IMR-90 (cell line): ENCODE results near the gene TUBG2. TPM values are rescaled to one million over a fixed set of nuclear protein-coding genes. Genes with fewer than 3 reads are reported as not detected.

Source experiments
- ATAC-seq: fragments of 200-7000 bp; cut with Tn5 transposase; 2 replicates; pipeline ENCODE4 v1.9.1; 2020; ENCODE audit warnings: low read depth, mild to moderate bottlenecking, moderate library complexity
- BruUV-seq: library from RNA; stranded (reverse); fragments of 400-500 nt; replicated peaks from 2 replicates; lab custom pipeline; 2021; lab: Mats Ljungman, UMichigan
- CTCF ChIA-PET: fragments of 300-600 bp; formaldehyde crosslinking; extraction: SDS; loops from one replicate; lab custom pipeline; 2021; ENCODE audit warnings: antibody characterized with exemption; lab: Yijun Ruan, JAX
- POLR2A ChIA-PET: fragments of 300-600 bp; sonication (Branson Sonifier 250); formaldehyde crosslinking; loops from one replicate; lab custom pipeline; 2022; ENCODE audit warnings: antibody characterized with exemption; ENCODE audit not compliant: unreplicated experiment; lab: Charles Lee
- DNase-seq: peaks from one replicate; pipeline ENCODE4 v3.0.0; 2013
- H2AFZ ChIP-seq: replicated peaks from 2 replicates; pipeline ENCODE3; 2013; ENCODE audit warnings: low read length, mild to moderate bottlenecking; ENCODE audit not compliant: poor library complexity
- H2AK5ac ChIP-seq: 2 replicates; pipeline ENCODE4 v1.6.1; 2013; ENCODE audit warnings: low read depth, low read length, inconsistent platforms
- H2AK9ac ChIP-seq: replicated peaks from 2 replicates; pipeline ENCODE3; 2013; ENCODE audit warnings: mild to moderate bottlenecking, low read depth, low read length, moderate library complexity; ENCODE audit not compliant: poor library complexity
- H2BK120ac ChIP-seq: 2 replicates; pipeline ENCODE4 v1.6.1; 2013; ENCODE audit warnings: low read depth, low read length, inconsistent platforms
- H2BK15ac ChIP-seq: 3 replicates; pipeline ENCODE4 v1.6.1; 2013; ENCODE audit warnings: low read depth, low read length, inconsistent platforms
- H2BK20ac ChIP-seq: 2 replicates; pipeline ENCODE4 v1.6.1; 2013; ENCODE audit warnings: low read depth, mild to moderate bottlenecking, inconsistent platforms, low read length, moderate library complexity
- H2BK5ac ChIP-seq: 2 replicates; pipeline ENCODE4 v1.6.1; 2013; ENCODE audit warnings: mild to moderate bottlenecking, low read depth, low read length, inconsistent platforms; ENCODE audit not compliant: poor library complexity, severe bottlenecking
- H3K14ac ChIP-seq: replicated peaks from 2 replicates; pipeline ENCODE4 v1.6.1; 2013; ENCODE audit warnings: low read depth, low read length, inconsistent platforms
- H3K18ac ChIP-seq: 2 replicates; pipeline ENCODE4 v1.6.1; 2013; ENCODE audit warnings: low read depth, low read length, control low read depth
- H3K23ac ChIP-seq: 2 replicates; pipeline ENCODE4 v1.6.1; 2013; ENCODE audit warnings: low read depth, low read length, inconsistent platforms
- H3K27ac ChIP-seq: 2 replicates; pipeline ENCODE4 v1.5.1; 2013; ENCODE audit warnings: mild to moderate bottlenecking, control low read depth, low read length; ENCODE audit not compliant: insufficient read depth
- H3K27me3 ChIP-seq: 2 replicates; pipeline ENCODE4 v1.6.1; 2013; ENCODE audit warnings: low read length; ENCODE audit not compliant: control insufficient read depth, insufficient read depth
- H3K36me3 ChIP-seq: 2 replicates; pipeline ENCODE4 v1.6.1; 2013; ENCODE audit warnings: low read length, mixed read lengths; ENCODE audit not compliant: control insufficient read depth, insufficient read depth
- H3K4ac ChIP-seq: 2 replicates; pipeline ENCODE4 v1.6.1; 2013; ENCODE audit warnings: low read depth, low read length, inconsistent platforms
- H3K4me1 ChIP-seq: 2 replicates; pipeline ENCODE4 v1.6.1; 2013; ENCODE audit warnings: low read length, mixed read lengths; ENCODE audit not compliant: control insufficient read depth, insufficient read depth
- H3K4me2 ChIP-seq: 2 replicates; pipeline ENCODE4 v1.6.1; 2013; ENCODE audit warnings: low read depth, mild to moderate bottlenecking, control low read depth, low read length, moderate library complexity
- H3K4me3 ChIP-seq: 2 replicates; pipeline ENCODE4 v1.5.1; 2013; ENCODE audit warnings: low read depth, mild to moderate bottlenecking, control low read depth, low read length, moderate library complexity; ENCODE audit not compliant: insufficient read depth
- H3K56ac ChIP-seq: 2 replicates; pipeline ENCODE4 v1.6.1; 2013; ENCODE audit warnings: low read length, inconsistent platforms; ENCODE audit not compliant: insufficient read depth; ENCODE audit errors: extremely low read depth
- H3K79me1 ChIP-seq, 2 experiments: 2 replicates each; pipeline ENCODE4 v1.6.1; 2013; ENCODE audit warnings: low read length in 2 of 2, inconsistent platforms in 1 of 2, low read depth in 1 of 2
- H3K9ac ChIP-seq: 2 replicates; pipeline ENCODE4 v1.6.1; 2013; ENCODE audit warnings: low read depth, low read length, control low read depth
- H3K9me1 ChIP-seq: 2 replicates; pipeline ENCODE4 v1.6.1; 2013; ENCODE audit warnings: low read length, inconsistent platforms; ENCODE audit not compliant: insufficient read depth
- H3K9me3 ChIP-seq: 2 replicates; pipeline ENCODE4 v1.6.1; 2013; ENCODE audit warnings: low read length; ENCODE audit not compliant: control insufficient read depth, insufficient read depth
- H4K20me1 ChIP-seq: 2 replicates; pipeline ENCODE4 v1.6.1; 2013; ENCODE audit warnings: low read length, inconsistent platforms; ENCODE audit not compliant: insufficient read depth
- H4K5ac ChIP-seq: 2 replicates; pipeline ENCODE4 v1.6.1; 2013; ENCODE audit warnings: mild to moderate bottlenecking, low read depth, low read length, control low read depth
- H4K8ac ChIP-seq, 2 experiments: 2 replicates each; pipeline ENCODE4 v1.6.1; 2013; ENCODE audit warnings: low read depth in 2 of 2, low read length in 2 of 2, control low read depth in 1 of 2, inconsistent platforms in 1 of 2
- H4K91ac ChIP-seq: 2 replicates; pipeline ENCODE4 v1.6.1; 2013; ENCODE audit warnings: low read depth, low read length, inconsistent platforms; ENCODE audit not compliant: insufficient read depth
- MAFK ChIP-seq: IDR thresholded peaks from 2 replicates; pipeline ENCODE4 v1.6.1; 2012; ENCODE audit warnings: low read depth, low read length, improper control_type of control experiment
- MAZ ChIP-seq: IDR thresholded peaks from 2 replicates; pipeline ENCODE4 v1.6.1; 2012; ENCODE audit warnings: low read depth, mild to moderate bottlenecking, low read length, improper control_type of control experiment, moderate library complexity, borderline replicate concordance
- MXI1 ChIP-seq: IDR thresholded peaks from 2 replicates; pipeline ENCODE4 v1.6.1; 2012; ENCODE audit warnings: low read depth, mild to moderate bottlenecking, low read length, moderate library complexity, borderline replicate concordance
- NFE2L2 ChIP-seq: fragments of 150-350 bp; IDR thresholded peaks from 2 replicates; pipeline ENCODE4 v1.6.1; 2016; ENCODE audit warnings: low read depth, mild to moderate bottlenecking, low read length
- POLR2A ChIP-seq: IDR thresholded peaks from 2 replicates; pipeline ENCODE4 v1.6.1; 2012; ENCODE audit warnings: mild to moderate bottlenecking, low read depth, low read length
- WGBS, 2 experiments: methylation state at CpG; one replicate each; pipeline versions ENCODE4 v1.1.5 to v1.1.7; 2013; ENCODE audit warnings: missing lambda C conversion rate in 2 of 2; ENCODE audit not compliant: insufficient read length in 1 of 2; ENCODE audit errors: extremely low coverage in 2 of 2; 5-methylcytosine and 5-hydroxymethylcytosine counted together
- dilution Hi-C: fragments of 300-500 bp; cut with HindIII; formaldehyde crosslinking; loops from one replicate; pipeline ENCODE4 v1.14.3; 2018; ENCODE audit warnings: low sequenced_read_pairs; ENCODE audit not compliant: unreplicated experiment
- in situ Hi-C: fragments of 300-500 bp; cut with MboI; formaldehyde crosslinking; loops from 3 replicates; pipeline ENCODE4 v1.14.3; 2019; ENCODE audit warnings: low sequenced_read_pairs, inconsistent platforms, mixed read lengths
- intact Hi-C: fragments of 100-400 bp; cut with micrococcal nuclease; formaldehyde crosslinking; loops from 2 replicates; pipeline ENCODE4 v1.10.0; 2022
- polyA plus RNA-seq, 3 experiments: library from polyadenylated mRNA; depleted of rRNA; stranded (reverse); fragments of >200 nt; gene quantifications; 2 replicates each; pipeline ENCODE4 v1.2.3, GENCODE V29; 2012; ENCODE audit warnings: low replicate concordance in 1 of 3
- total RNA-seq: library from RNA; depleted of rRNA; stranded (reverse); fragments of >200 nt; gene quantifications from 2 replicates; pipeline ENCODE4 v1.2.3, GENCODE V29; 2012

The TUBG2 gene
- total and polyA plus RNA-seq, 2 of the 4 experiments (the other 2 are of a cell fraction): 3.6 to 24.6 TPM

DNA sequence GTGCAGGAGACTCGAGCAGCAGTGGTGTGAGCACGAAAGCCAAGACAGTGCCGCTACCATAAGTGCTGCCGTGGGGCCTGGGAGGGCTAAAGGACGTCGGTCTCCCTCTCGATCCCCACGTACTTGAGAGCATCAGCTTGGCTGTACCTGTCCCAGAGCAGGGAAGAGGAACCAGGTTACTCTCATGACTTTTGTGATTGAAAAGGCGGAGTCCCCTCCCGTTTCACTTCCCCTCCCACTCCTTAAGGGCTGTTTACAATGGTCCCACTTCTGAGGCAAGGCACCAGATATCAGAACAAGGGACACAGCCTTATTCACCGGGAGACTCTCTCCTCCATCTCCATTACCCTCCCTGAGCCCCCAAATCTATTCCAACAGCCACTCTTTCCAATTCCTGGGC lies 43.4 kb downstream of the TUBG2 start:
- no peaks in the 10 kb centered on the region for H3K79me1 ChIP-seq
- H3K9ac ChIP-seq: no peak overlapping the region
- H4K20me1 ChIP-seq: no peaks in the 10 kb centered on the region; the same call in 1 of the 2 replicates
- intact Hi-C loops: no loop called here
- no peak overlapping the region for H2BK15ac ChIP-seq
- CTCF ChIA-PET: no interaction called here
- H2AK9ac ChIP-seq: no peak overlapping the region
- no peak overlapping the region for H3K14ac ChIP-seq
- no TSS peak for BruUV-seq
- DNase-seq: no peak
- no peak overlapping the region for H2AK5ac ChIP-seq
- H3K27me3 ChIP-seq: no peaks in the 10 kb centered on the region
- no peak overlapping the region for H3K23ac ChIP-seq
- no peak overlapping the region for H3K4ac ChIP-seq
- no peak for ATAC-seq
- H2BK120ac ChIP-seq: no peak overlapping the region
- peaks cover 3% of the 10 kb centered on the region; the same call in 1 of the 2 replicates for H3K4me1 ChIP-seq
- POLR2A ChIA-PET: no interaction called here
- H2BK20ac ChIP-seq: no peak overlapping the region
- TF ChIP-seq MAZ (no peak), POLR2A (no peak), MAFK (no peak), NFE2L2 (no peak), MXI1 (no peak)
- no peaks in the 10 kb centered on the region for H3K9me3 ChIP-seq
- dilution Hi-C loops: no loop called here
- H3K4me3 ChIP-seq: no peak overlapping the region
- peaks cover 5% of the 10 kb centered on the region; the same call in 1 of the 2 replicates for H3K9me1 ChIP-seq
- peaks cover 56% of the 10 kb centered on the region for H3K36me3 ChIP-seq
- no peak overlapping the region for H3K18ac ChIP-seq
- no peak overlapping the region for H3K56ac ChIP-seq
- no peak overlapping the region for H4K8ac ChIP-seq
- in situ Hi-C loops: no loop called here
- no peak overlapping the region for H2BK5ac ChIP-seq
- 93% methylated on average over 3 of the region's 11 CpGs; no CpG with 5 or more reads in 1 of the 2 experiments for WGBS, 2 experiments
- no peak overlapping the region for H2AFZ ChIP-seq
- H4K91ac ChIP-seq: no peak overlapping the region
- no peak overlapping the region for H3K27ac ChIP-seq
- no peak overlapping the region for H3K4me2 ChIP-seq
- H4K5ac ChIP-seq: no peak overlapping the region
